Upper lobe of left lung (tissue), 4 donors: ENCODE measurements around the gene STOML1.

Experiments
- CTCF ChIP-seq, 6 experiments: fragments of 450-650 bp in 4 of 6; fragments of 200-600 bp in 2 of 6; sonication (generic) in 2 of 6; IDR thresholded peaks; one replicate each; pipeline ENCODE4 v1.5.1; 2016 to 2019; ENCODE audit warnings: antibody characterized with exemption in 6 of 6
- EP300 ChIP-seq, 4 donors: sonication (generic); formaldehyde crosslinking; IDR thresholded peaks; one replicate each; pipeline ENCODE4 v1.5.1; 2017; ENCODE audit warnings: antibody characterized with exemption in 4 of 4, control low read depth in 2 of 4
- POLR2A ChIP-seq, 4 donors: fragments of 450-650 bp; IDR thresholded peaks; one replicate each; pipeline ENCODE4 v1.5.1; 2016 to 2017; ENCODE audit warnings: antibody characterized with exemption in 4 of 4, mild to moderate bottlenecking in 2 of 4

- TF ChIP-seq POLR2A (IDR thresholded peaks at IDR 0.05): no peak
- TF ChIP-seq CTCF (IDR thresholded peaks at IDR 0.05): no peak
- TF ChIP-seq EP300 (IDR thresholded peaks at IDR 0.05): no peak
These were observed 4.2 kb downstream of the STOML1 start for GRCh38 chr15:73987681-73988444.
